H9 (cell line): ENCODE measurements around the gene TPX2. TPM values are rescaled to one million over a fixed set of nuclear protein-coding genes. Genes with fewer than 3 reads are reported as not detected.

ENCODE experiments used
- DNase-seq: peaks from one replicate; pipeline ENCODE4 v3.0.0-alpha.2; 2017
- H2AFZ ChIP-seq: one replicate; pipeline ENCODE4 v1.6.1; 2013; ENCODE audit warnings: mild to moderate bottlenecking, low read length, control low read depth, moderate library complexity
- H2AK5ac ChIP-seq: 2 replicates; pipeline ENCODE4 v1.6.1; 2013; ENCODE audit warnings: low read length, control low read depth, mixed read lengths; ENCODE audit not compliant: insufficient read length
- H2BK120ac ChIP-seq: one replicate; pipeline ENCODE4 v1.6.1; 2013; ENCODE audit warnings: low read depth, mild to moderate bottlenecking, low read length, control low read depth, inconsistent platforms; ENCODE audit not compliant: poor library complexity, severe bottlenecking
- H2BK12ac ChIP-seq: 2 replicates; pipeline ENCODE4 v1.6.1; 2013; ENCODE audit warnings: low read length, control low read depth, mixed read lengths, low read depth; ENCODE audit not compliant: insufficient read length
- H2BK15ac ChIP-seq: 2 replicates; pipeline ENCODE4 v1.6.1; 2013; ENCODE audit warnings: low read depth, low read length, control low read depth
- H2BK20ac ChIP-seq: one replicate; pipeline ENCODE4 v1.6.1; 2013; ENCODE audit warnings: low read depth, mild to moderate bottlenecking, low read length, control low read depth, inconsistent platforms; ENCODE audit not compliant: poor library complexity, severe bottlenecking
- H2BK5ac ChIP-seq: 2 replicates; pipeline ENCODE4 v1.6.1; 2013; ENCODE audit warnings: low read length, control low read depth, mixed read lengths; ENCODE audit not compliant: insufficient read length
- H3K14ac ChIP-seq: 2 replicates; pipeline ENCODE4 v1.6.1; 2013; ENCODE audit warnings: low read length, control low read depth; ENCODE audit not compliant: insufficient read depth
- H3K18ac ChIP-seq: 2 replicates; pipeline ENCODE4 v1.6.1; 2013; ENCODE audit warnings: low read depth, mild to moderate bottlenecking, mixed read lengths, low read length, control low read depth; ENCODE audit not compliant: insufficient read length
- H3K23ac ChIP-seq: 2 replicates; pipeline ENCODE4 v1.6.1; 2013; ENCODE audit warnings: low read length, control low read depth, mixed read lengths, low read depth; ENCODE audit not compliant: insufficient read length
- H3K23me2 ChIP-seq: 2 replicates; pipeline ENCODE4 v1.6.1; 2013; ENCODE audit warnings: low read depth, mild to moderate bottlenecking, mixed read lengths, low read length, control low read depth; ENCODE audit not compliant: insufficient read length, poor library complexity, severe bottlenecking
- H3K27ac ChIP-seq: 2 replicates; pipeline ENCODE4 v1.5.1; 2013; ENCODE audit warnings: low read length, control low read depth, mixed read lengths, low read depth; ENCODE audit not compliant: insufficient read length
- H3K27me3 ChIP-seq: 2 replicates; pipeline ENCODE4 v1.6.1; 2013; ENCODE audit warnings: low read length, control low read depth, inconsistent platforms; ENCODE audit not compliant: insufficient read depth
- H3K4ac ChIP-seq: 2 replicates; pipeline ENCODE4 v1.6.1; 2013; ENCODE audit warnings: low read depth, mild to moderate bottlenecking, control low read depth, inconsistent platforms, low read length, moderate library complexity
- H3K4me1 ChIP-seq: 2 replicates; pipeline ENCODE4 v1.6.1; 2013; ENCODE audit warnings: low read length, control low read depth, inconsistent platforms; ENCODE audit not compliant: insufficient read depth
- H3K4me2 ChIP-seq: 2 replicates; pipeline ENCODE4 v1.6.1; 2013; ENCODE audit warnings: low read length, control low read depth, mixed read lengths; ENCODE audit not compliant: insufficient read length, insufficient read depth
- H3K56ac ChIP-seq: 2 replicates; pipeline ENCODE4 v1.6.1; 2013; ENCODE audit warnings: low read depth, mild to moderate bottlenecking, mixed read lengths, low read length, control low read depth; ENCODE audit not compliant: insufficient read length
- H3K79me1 ChIP-seq: 2 replicates; pipeline ENCODE4 v1.6.1; 2013; ENCODE audit warnings: low read depth, mild to moderate bottlenecking, moderate library complexity, low read length, control low read depth, inconsistent platforms; ENCODE audit not compliant: insufficient read depth, poor library complexity, severe bottlenecking
- H3K79me2 ChIP-seq: 2 replicates; pipeline ENCODE4 v1.6.1; 2013; ENCODE audit warnings: low read length, control low read depth, inconsistent platforms; ENCODE audit not compliant: insufficient read depth
- H3K9ac ChIP-seq: 2 replicates; pipeline ENCODE4 v1.6.1; 2013; ENCODE audit warnings: low read length, control low read depth, mixed read lengths; ENCODE audit not compliant: insufficient read length; ENCODE audit errors: extremely low read depth
- H3K9me3 ChIP-seq: one replicate; pipeline ENCODE4 v1.6.1; 2013; ENCODE audit warnings: low read depth, low read length, inconsistent platforms; ENCODE audit not compliant: control insufficient read depth
- H3T11ph ChIP-seq: one replicate; pipeline ENCODE4 v1.6.1; 2013; ENCODE audit warnings: mild to moderate bottlenecking, low read length, control low read depth, inconsistent platforms
- H4K20me1 ChIP-seq: one replicate; pipeline ENCODE4 v1.6.1; 2013; ENCODE audit not compliant: control insufficient read depth, insufficient read length, insufficient read depth
- H4K5ac ChIP-seq: 2 replicates; pipeline ENCODE4 v1.6.1; 2013; ENCODE audit warnings: low read depth, mild to moderate bottlenecking, mixed read lengths, low read length, control low read depth; ENCODE audit not compliant: insufficient read length
- H4K8ac ChIP-seq: replicated peaks from 2 replicates; pipeline ENCODE4 v1.6.1; 2013; ENCODE audit warnings: low read length, control low read depth, mixed read lengths, low read depth; ENCODE audit not compliant: insufficient read length
- H4K91ac ChIP-seq: 2 replicates; pipeline ENCODE4 v1.6.1; 2013; ENCODE audit warnings: low read depth, mild to moderate bottlenecking, moderate library complexity, mixed read lengths, low read length, control low read depth; ENCODE audit not compliant: insufficient read length
- H3K27ac Mint-ChIP-seq, 3 experiments: 2 replicates in 2 of 3; 3 replicates in 1 of 3; pipeline ENCODE4 v1.8.0; 2020 to 2021; ENCODE audit warnings: mixed read lengths in 3 of 3, mild to moderate bottlenecking in 1 of 3, moderate library complexity in 1 of 3
- H3K27me3 Mint-ChIP-seq: 2 replicates; pipeline ENCODE4 v1.8.0; 2021; ENCODE audit warnings: low read depth, mild to moderate bottlenecking, moderate library complexity, mixed read lengths
- H3K36me3 Mint-ChIP-seq, 3 experiments: 2 replicates in 2 of 3; 3 replicates in 1 of 3; pipeline ENCODE4 v1.8.0; 2020 to 2021; ENCODE audit warnings: low read depth in 3 of 3, mixed read lengths in 3 of 3; ENCODE audit not compliant: insufficient read depth in 1 of 3
- H3K4me1 Mint-ChIP-seq, 2 experiments: 2 replicates each; pipeline ENCODE4 v1.8.0; 2020; ENCODE audit warnings: mixed read lengths in 2 of 2
- H3K4me3 Mint-ChIP-seq, 2 experiments: 2 replicates in 1 of 2; 3 replicates in 1 of 2; pipeline ENCODE4 v1.8.0; 2020 to 2021; ENCODE audit warnings: mild to moderate bottlenecking in 2 of 2, mixed read lengths in 2 of 2, moderate library complexity in 1 of 2
- H3K9me3 Mint-ChIP-seq, 2 experiments: 2 replicates in 1 of 2; 3 replicates in 1 of 2; pipeline ENCODE4 v1.8.0; 2020; ENCODE audit warnings: mild to moderate bottlenecking in 2 of 2, mixed read lengths in 2 of 2, moderate library complexity in 1 of 2
- whole genome bisulfite sequencing: extraction: QIAGEN DNeasy Blood & Tissue Kit; methylation state at CpG from one replicate; pipeline ENCODE4 v1.1.7; 2013; ENCODE audit warnings: missing lambda C conversion rate, low lambda C conversion rate, mixed read lengths; ENCODE audit not compliant: insufficient read length; ENCODE audit errors: extremely low coverage; 5-methylcytosine and 5-hydroxymethylcytosine counted together
- total RNA-seq: library from RNA; stranded (reverse); gene quantifications from 2 replicates; pipeline ENCODE4 v1.2.1, GENCODE V29; 2021
- TF ChIP-seq, protein P1 (sequence below): fragments of 200-600 bp; sonication (generic); conservative IDR thresholded peaks from 3 replicates; pipeline ENCODE4 v1.8.0; 2021; ENCODE audit warnings: antibody characterized with exemption, mild to moderate bottlenecking

The TPX2 gene
- total RNA-seq, 1 experiment from 2014 or later, result 161 TPM

DNA sequence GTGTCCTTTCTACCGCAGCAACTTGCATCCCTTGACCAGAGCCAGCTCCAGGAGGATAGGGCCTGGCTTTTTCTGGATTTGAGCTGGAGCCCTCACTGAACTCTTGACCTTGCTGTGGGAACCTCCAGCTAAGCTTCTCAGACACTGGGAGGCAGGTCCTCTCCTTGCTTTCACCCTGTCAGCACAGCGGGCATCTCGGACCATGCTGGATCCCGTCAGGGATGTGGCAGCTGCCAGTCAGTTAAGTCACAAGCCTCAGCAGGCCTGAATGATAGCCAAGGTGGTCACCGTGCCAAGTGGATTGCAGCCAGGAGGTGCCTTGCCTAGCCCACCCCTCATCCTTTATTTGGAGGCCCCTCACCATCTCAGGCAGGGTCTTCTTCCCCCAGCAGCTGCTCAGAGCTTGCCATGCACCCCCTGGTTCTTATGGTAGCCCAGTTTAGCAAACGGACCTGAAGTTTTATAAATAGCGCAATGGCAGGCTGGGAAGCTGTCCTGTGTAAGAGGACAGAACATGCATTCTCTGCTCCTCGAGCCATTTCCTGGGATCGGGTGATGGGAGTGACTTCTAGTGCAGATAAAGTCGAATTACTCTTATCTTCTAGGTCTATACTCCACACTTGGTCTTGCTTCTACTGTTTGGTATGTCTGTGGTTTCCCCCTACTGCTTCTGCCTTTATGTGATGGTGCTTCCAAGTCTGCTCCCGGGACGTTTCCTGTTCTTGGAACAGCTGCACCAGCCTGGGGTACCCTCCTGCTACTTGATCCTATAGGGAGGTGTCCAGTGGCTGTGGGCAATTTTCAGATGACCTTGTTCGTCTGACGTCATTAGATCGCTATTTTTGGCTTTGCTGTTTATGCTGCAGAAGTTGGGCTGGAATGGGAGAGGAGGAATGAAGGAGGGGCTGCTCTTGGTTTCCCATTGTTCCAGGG lies 73.0 kb downstream of the TPX2 start:
- Histone ChIP-seq H2BK120ac (no peak overlapping the region), H3K9ac (no peak overlapping the region), H3K4me1 (no peaks in the 10 kb centered on the region), H3K4me2 (no peak overlapping the region), H2BK5ac (no peak overlapping the region), H2AK5ac (no peak overlapping the region), H3K23ac (no peak overlapping the region), H3K27ac (no peak overlapping the region), H3K14ac (no peak overlapping the region), H2BK20ac (no peak overlapping the region), H3K9me3 (no peaks in the 10 kb centered on the region), H2AFZ (no peak overlapping the region), H3K27me3 (no peaks in the 10 kb centered on the region), H3K79me2 (no peaks in the 10 kb centered on the region), H3T11ph (no peak overlapping the region), H3K79me1 (no peaks in the 10 kb centered on the region), H4K5ac (no peak overlapping the region), H2BK15ac (no peak overlapping the region), H3K56ac (no peak overlapping the region), H4K91ac (no peak overlapping the region), H2BK12ac (no peak overlapping the region), H4K20me1 (no peaks in the 10 kb centered on the region), H3K18ac (no peak overlapping the region), H3K4ac (no peak overlapping the region), H4K8ac (no peak overlapping the region), H3K23me2 (no peaks in the 10 kb centered on the region)
- no peak overlapping the region for H3K4me3 Mint-ChIP-seq
- TF ChIP-seq, protein P1, sequence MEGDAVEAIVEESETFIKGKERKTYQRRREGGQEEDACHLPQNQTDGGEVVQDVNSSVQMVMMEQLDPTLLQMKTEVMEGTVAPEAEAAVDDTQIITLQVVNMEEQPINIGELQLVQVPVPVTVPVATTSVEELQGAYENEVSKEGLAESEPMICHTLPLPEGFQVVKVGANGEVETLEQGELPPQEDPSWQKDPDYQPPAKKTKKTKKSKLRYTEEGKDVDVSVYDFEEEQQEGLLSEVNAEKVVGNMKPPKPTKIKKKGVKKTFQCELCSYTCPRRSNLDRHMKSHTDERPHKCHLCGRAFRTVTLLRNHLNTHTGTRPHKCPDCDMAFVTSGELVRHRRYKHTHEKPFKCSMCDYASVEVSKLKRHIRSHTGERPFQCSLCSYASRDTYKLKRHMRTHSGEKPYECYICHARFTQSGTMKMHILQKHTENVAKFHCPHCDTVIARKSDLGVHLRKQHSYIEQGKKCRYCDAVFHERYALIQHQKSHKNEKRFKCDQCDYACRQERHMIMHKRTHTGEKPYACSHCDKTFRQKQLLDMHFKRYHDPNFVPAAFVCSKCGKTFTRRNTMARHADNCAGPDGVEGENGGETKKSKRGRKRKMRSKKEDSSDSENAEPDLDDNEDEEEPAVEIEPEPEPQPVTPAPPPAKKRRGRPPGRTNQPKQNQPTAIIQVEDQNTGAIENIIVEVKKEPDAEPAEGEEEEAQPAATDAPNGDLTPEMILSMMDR, result no peak
- H3K4me1 Mint-ChIP-seq, result peaks cover 9 to 18% of the 10 kb centered on the region in 2 experiments
- no peaks in the 10 kb centered on the region for H3K9me3 Mint-ChIP-seq
- no CpG with 5 or more reads among the region's 15 CpGs for WGBS
- DNase-seq, result no peak
- H3K27ac Mint-ChIP-seq, result peak overlapping the region in 1 of 3 experiments; percentile 56; a peak in 1 of 7 replicates
- H3K36me3 Mint-ChIP-seq, result peaks cover 0 to 4% (median 0%) of the 10 kb centered on the region in 3 experiments; a peak in 1 of 7 replicates
- H3K27me3 Mint-ChIP-seq, result no peaks in the 10 kb centered on the region
